Endothelial cell of umbilical vein (primary cell): Measurements from ENCODE around the gene GRK5. TPM values are rescaled to one million over a fixed set of nuclear protein-coding genes. Genes with fewer than 3 reads are reported as not detected.

Source experiments
- BruUV-seq: library from RNA; stranded (reverse); fragments of 400-500 nt; replicated peaks from 2 replicates; lab custom pipeline; 2021; lab: Mats Ljungman, UMichigan
- CTCF ChIA-PET: fragments of 300-600, 350-600 bp; sonication (Branson Sonifier 250); formaldehyde crosslinking; loops from one replicate; lab custom pipeline; 2021; ENCODE audit warnings: antibody characterized with exemption, inconsistent platforms; lab: Charles Lee
- POLR2A ChIA-PET: fragments of 300-600, 350-600 bp; sonication (Branson Sonifier 250); formaldehyde crosslinking; loops from one replicate; lab custom pipeline; 2021; ENCODE audit warnings: antibody characterized with exemption, inconsistent platforms; lab: Charles Lee
- DNase-seq: peaks from one replicate; pipeline ENCODE4 v3.0.0-alpha.2; 2011; ENCODE audit warnings: low read depth, low spot score
- FAIRE-seq: peaks from 2 replicates; lab custom pipeline; 2011; peaks lifted over from hg19 to GRCh38; lab: Jason Lieb, UNC
- H2AFZ ChIP-seq: 2 replicates; pipeline ENCODE4 v1.6.0; 2012; ENCODE audit warnings: low read depth, low read length, control low read depth, inconsistent platforms
- H3K27ac ChIP-seq: 2 replicates; pipeline ENCODE4 v1.5.1; 2011; ENCODE audit warnings: low read depth, mild to moderate bottlenecking, control low read depth, low read length, moderate library complexity; ENCODE audit not compliant: insufficient read depth
- H3K27me3 ChIP-seq, 2 experiments: 2 replicates each; pipeline versions ENCODE4 v1.6.0 to v1.6.1; 2011; ENCODE audit warnings: low read length in 2 of 2, mixed read lengths in 1 of 2; ENCODE audit not compliant: control insufficient read depth in 2 of 2, insufficient read depth in 2 of 2
- H3K36me3 ChIP-seq, 2 experiments: 2 replicates in 1 of 2; 3 replicates in 1 of 2; pipeline ENCODE4 v1.5.1; 2011; ENCODE audit warnings: low read length in 2 of 2, mild to moderate bottlenecking in 1 of 2, moderate library complexity in 1 of 2; ENCODE audit not compliant: control insufficient read depth in 2 of 2, insufficient read depth in 2 of 2; ENCODE audit errors: extremely low read depth in 1 of 2
- H3K4me1 ChIP-seq: 3 replicates; pipeline ENCODE4 v1.5.1; 2011; ENCODE audit warnings: mild to moderate bottlenecking, low read length; ENCODE audit not compliant: control insufficient read depth, insufficient read depth; ENCODE audit errors: extremely low read depth
- H3K4me2 ChIP-seq: 2 replicates; pipeline ENCODE4 v1.6.1; 2011; ENCODE audit warnings: low read length, control low read depth, mixed read lengths; ENCODE audit not compliant: insufficient read depth
- H3K4me3 ChIP-seq, 3 experiments: fragments of 200-600 bp in 1 of 3; sonication (generic), shearing (Covaris generic) in 1 of 3; replicated peaks in 1 of 3; 2 replicates each; pipeline ENCODE4 v1.5.1; 2011 to 2016; ENCODE audit warnings: control low read depth in 3 of 3, low read length in 3 of 3, mild to moderate bottlenecking in 2 of 3, inconsistent platforms in 1 of 3, low read depth in 1 of 3, moderate library complexity in 1 of 3; ENCODE audit not compliant: insufficient read depth in 1 of 3
- H3K79me2 ChIP-seq: 2 replicates; pipeline ENCODE4 v1.6.0; 2012; ENCODE audit warnings: low read length, inconsistent platforms; ENCODE audit not compliant: control insufficient read depth, insufficient read depth
- H3K9ac ChIP-seq: replicated peaks from 2 replicates; pipeline ENCODE3; 2011; ENCODE audit warnings: low read length, control low read depth; ENCODE audit not compliant: insufficient read depth; ENCODE audit errors: extremely low read depth
- H3K9me1 ChIP-seq: replicated peaks from 3 replicates; pipeline ENCODE4 v1.6.0; 2011; ENCODE audit warnings: mild to moderate bottlenecking, low read length; ENCODE audit not compliant: control insufficient read depth, insufficient read depth; ENCODE audit errors: extremely low read depth
- H3K9me3 ChIP-seq: replicated peaks from 2 replicates; pipeline ENCODE4 v1.5.1; 2012; ENCODE audit warnings: low read length, inconsistent platforms; ENCODE audit not compliant: control insufficient read depth, insufficient read depth
- H4K20me1 ChIP-seq: replicated peaks from 2 replicates; pipeline ENCODE3; 2011; ENCODE audit warnings: mild to moderate bottlenecking, low read length; ENCODE audit not compliant: control insufficient read depth, insufficient read depth; ENCODE audit errors: extremely low read depth
- EZH2 ChIP-seq: IDR thresholded peaks from 2 replicates; pipeline ENCODE4 v1.6.1; 2012; ENCODE audit warnings: borderline replicate concordance, low read depth, mild to moderate bottlenecking, moderate library complexity, low read length, inconsistent platforms; ENCODE audit not compliant: severe bottlenecking
- FOS ChIP-seq: IDR thresholded peaks from 2 replicates; pipeline ENCODE4 v1.6.1; 2011; ENCODE audit warnings: mild to moderate bottlenecking, low read length, moderate library complexity, borderline replicate concordance; ENCODE audit not compliant: insufficient read depth
- GATA2 ChIP-seq: IDR thresholded peaks from 2 replicates; pipeline ENCODE4 v1.7.0; 2011; ENCODE audit warnings: low read depth, mild to moderate bottlenecking, moderate library complexity, mixed read lengths, low read length; ENCODE audit not compliant: insufficient read length, insufficient read depth
- JUN ChIP-seq: IDR thresholded peaks from 2 replicates; pipeline ENCODE4 v1.6.1; 2011; ENCODE audit warnings: borderline replicate concordance, low read depth; ENCODE audit not compliant: insufficient read length, insufficient read depth
- MAX ChIP-seq: IDR thresholded peaks from 2 replicates; pipeline ENCODE4 v1.6.1; 2011; ENCODE audit not compliant: insufficient read depth, insufficient read length
- MYC ChIP-seq: IDR thresholded peaks from one replicate; pipeline ENCODE4 v1.6.1; 2011; ENCODE audit warnings: mild to moderate bottlenecking, low read depth, low read length
- POLR2A ChIP-seq: IDR thresholded peaks from 2 replicates; pipeline ENCODE4 v1.6.1; 2012; ENCODE audit warnings: low read depth, mild to moderate bottlenecking, control low read depth, low read length
- POLR2AphosphoS5 ChIP-seq: IDR thresholded peaks from 2 replicates; pipeline ENCODE4 v1.6.1; 2012; ENCODE audit warnings: low read depth, mild to moderate bottlenecking, control low read depth, low read length, moderate library complexity; ENCODE audit not compliant: insufficient read depth
- dilution Hi-C: fragments of 300-500 bp; cut with MboI; formaldehyde crosslinking; loops from one replicate; pipeline ENCODE4 v1.15.0; 2019; ENCODE audit warnings: low sequenced_read_pairs; ENCODE audit not compliant: extremely low pct_ligation_motif_present
- intact Hi-C: fragments of 100-400 bp; cut with micrococcal nuclease; formaldehyde crosslinking; loops from one replicate; pipeline ENCODE4 v1.10.0; 2022
- polyA plus RNA-seq, 4 experiments: library from polyadenylated mRNA; depleted of rRNA in 3 of 4; stranded (reverse) in 3 of 4; unstranded in 1 of 4; fragments of >200 nt; gene quantifications; 2 replicates each; pipeline versions ENCODE4 v1.2.1 to v1.2.3, GENCODE V29; 2011 to 2012; ENCODE audit warnings: missing spikeins in 1 of 4
- total RNA-seq: library from RNA; stranded (reverse); gene quantifications from 2 replicates; pipeline ENCODE4 v1.2.3, GENCODE V29; 2021
- TF ChIP-seq, protein P1 (sequence below), 2 donors: IDR thresholded peaks; 1 replicate in 1 of 2; 2 replicates in 1 of 2; pipeline ENCODE4 v1.5.1; 2011; ENCODE audit warnings: low read length in 2 of 2, mild to moderate bottlenecking in 2 of 2, moderate library complexity in 2 of 2, control low read depth in 1 of 2, inconsistent platforms in 1 of 2, low read depth in 1 of 2; ENCODE audit not compliant: insufficient read depth in 1 of 2; ENCODE audit errors: extremely low read depth in 1 of 2

The GRK5 gene
- total and polyA plus RNA-seq, 2 donors (not counting 3 experiments of a cell fraction or from before 2014, with no cell fraction given), result 13.1 to 29.5 TPM

- POLR2A ChIA-PET, result no interaction called here
- no peaks in the 10 kb centered on the region for H3K9me1 ChIP-seq
- no peak overlapping the region for H3K4me3 ChIP-seq
- H3K79me2 ChIP-seq, result no peaks in the 10 kb centered on the region
- no peaks in the 10 kb centered on the region for H3K9me3 ChIP-seq
- no peaks in the 10 kb centered on the region for H4K20me1 ChIP-seq
- no peak overlapping the region for H3K27ac ChIP-seq
- DNase-seq, result no peak
- no peak overlapping the region for H2AFZ ChIP-seq
- no TSS peak for BruUV-seq
- H3K36me3 ChIP-seq, result peaks cover 0 to 2% of the 10 kb centered on the region in 2 experiments
- TF ChIP-seq, protein P1, sequence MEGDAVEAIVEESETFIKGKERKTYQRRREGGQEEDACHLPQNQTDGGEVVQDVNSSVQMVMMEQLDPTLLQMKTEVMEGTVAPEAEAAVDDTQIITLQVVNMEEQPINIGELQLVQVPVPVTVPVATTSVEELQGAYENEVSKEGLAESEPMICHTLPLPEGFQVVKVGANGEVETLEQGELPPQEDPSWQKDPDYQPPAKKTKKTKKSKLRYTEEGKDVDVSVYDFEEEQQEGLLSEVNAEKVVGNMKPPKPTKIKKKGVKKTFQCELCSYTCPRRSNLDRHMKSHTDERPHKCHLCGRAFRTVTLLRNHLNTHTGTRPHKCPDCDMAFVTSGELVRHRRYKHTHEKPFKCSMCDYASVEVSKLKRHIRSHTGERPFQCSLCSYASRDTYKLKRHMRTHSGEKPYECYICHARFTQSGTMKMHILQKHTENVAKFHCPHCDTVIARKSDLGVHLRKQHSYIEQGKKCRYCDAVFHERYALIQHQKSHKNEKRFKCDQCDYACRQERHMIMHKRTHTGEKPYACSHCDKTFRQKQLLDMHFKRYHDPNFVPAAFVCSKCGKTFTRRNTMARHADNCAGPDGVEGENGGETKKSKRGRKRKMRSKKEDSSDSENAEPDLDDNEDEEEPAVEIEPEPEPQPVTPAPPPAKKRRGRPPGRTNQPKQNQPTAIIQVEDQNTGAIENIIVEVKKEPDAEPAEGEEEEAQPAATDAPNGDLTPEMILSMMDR (IDR thresholded peaks at IDR 0.05; ENCODE audit: extremely low read depth in 1 of 2, insufficient read depth in 1 of 2, low read depth in 1 of 2, low read length in 2 of 2), result no peak
- TF ChIP-seq POLR2AphosphoS5 (no peak), EZH2 (no peak), FOS (no peak), GATA2 (no peak), MYC (no peak), POLR2A (no peak), MAX (no peak), JUN (no peak)
- dilution Hi-C loops, result no loop called here
- no peaks in the 10 kb centered on the region for H3K27me3 ChIP-seq
- no peaks in the 10 kb centered on the region for H3K4me1 ChIP-seq
- intact Hi-C loops, result no loop called here
- FAIRE-seq, result no peak
- CTCF ChIA-PET, result no interaction called here
- H3K4me2 ChIP-seq, result no peak overlapping the region
- H3K9ac ChIP-seq, result no peak overlapping the region
Observed at GRCh38 chr10:119328223-119328622, 120.9 kb downstream of the GRK5 start.
